DLD1 (cell line): Measurements from ENCODE around the gene NCAPH2.

Source experiments
- in situ Hi-C: cut with HindIII; loops from 2 replicates; pipeline ENCODE4 v1.10.0; 2017; ENCODE audit warnings: low sequenced_read_pairs

The NCAPH2 gene

GRCh38 chr22:50507991-50508884 lies at the start of gene NCAPH2:
Gene NCAPH2, plus strand, starts transcription at chr22:50508224. Its CDS starts 114 bp downstream, at chr22:50508338.
- in situ Hi-C loops = no loop called here

GRCh38 chr22:50459016-50459415 lies 49.0 kb upstream of the NCAPH2 start:
- in situ Hi-C loops = no loop called here

- in situ Hi-C loops = no loop called here
Measured at GRCh38 chr22:50459496-50460140, 48.4 kb upstream of the NCAPH2 start.

GRCh38 chr22:50460938-50461337 lies 47.1 kb upstream of the NCAPH2 start:
- in situ Hi-C loops = no loop called here

GRCh38 chr22:50461536-50461935 lies 46.5 kb upstream of the NCAPH2 start:
- in situ Hi-C loops = no loop called here

GRCh38 chr22:50461979-50462540 lies 46.0 kb upstream of the NCAPH2 start:
- in situ Hi-C loops = no loop called here

GRCh38 chr22:50463188-50463900 lies 44.7 kb upstream of the NCAPH2 start:
- in situ Hi-C loops = no loop called here

- in situ Hi-C loops = no loop called here
Measured at GRCh38 chr22:50464451-50464850, 43.6 kb upstream of the NCAPH2 start.

GRCh38 chr22:50465066-50465930 lies 42.7 kb upstream of the NCAPH2 start:
- in situ Hi-C loops = no loop called here

GRCh38 chr22:50467341-50467740 lies 40.7 kb upstream of the NCAPH2 start:
- in situ Hi-C loops = no loop called here

GRCh38 chr22:50467773-50468440 lies 40.1 kb upstream of the NCAPH2 start:
- in situ Hi-C loops = no loop called here

- in situ Hi-C loops = no loop called here
Measured at GRCh38 chr22:50468626-50469025, 39.4 kb upstream of the NCAPH2 start.

- in situ Hi-C loops = no loop called here
Measured at GRCh38 chr22:50469377-50470305, 38.4 kb upstream of the NCAPH2 start.

- in situ Hi-C loops = no loop called here
Measured at GRCh38 chr22:50470491-50470890, 37.5 kb upstream of the NCAPH2 start.

GRCh38 chr22:50471197-50471847 lies 36.7 kb upstream of the NCAPH2 start:
- in situ Hi-C loops = no loop called here

- in situ Hi-C loops = no loop called here
Measured at GRCh38 chr22:50471962-50472361, 36.1 kb upstream of the NCAPH2 start.

- in situ Hi-C loops = no loop called here
Measured at GRCh38 chr22:50473088-50473487, 34.9 kb upstream of the NCAPH2 start.
